Measurements from ENCODE around the gene AIG1. TPM values are rescaled to one million over a fixed set of nuclear protein-coding genes. Genes with fewer than 3 reads are reported as not detected.
"Not testable (repeated sequence)": the region's sequence is repeated elsewhere in the genome, so short reads cannot be mapped to it uniquely, and the experiment has no call there.

The AIG1 gene
- total and polyA plus RNA-seq, 7 experiments from 2014 or later = 6.8 to 21.8 (median 10.5) TPM

DNA sequence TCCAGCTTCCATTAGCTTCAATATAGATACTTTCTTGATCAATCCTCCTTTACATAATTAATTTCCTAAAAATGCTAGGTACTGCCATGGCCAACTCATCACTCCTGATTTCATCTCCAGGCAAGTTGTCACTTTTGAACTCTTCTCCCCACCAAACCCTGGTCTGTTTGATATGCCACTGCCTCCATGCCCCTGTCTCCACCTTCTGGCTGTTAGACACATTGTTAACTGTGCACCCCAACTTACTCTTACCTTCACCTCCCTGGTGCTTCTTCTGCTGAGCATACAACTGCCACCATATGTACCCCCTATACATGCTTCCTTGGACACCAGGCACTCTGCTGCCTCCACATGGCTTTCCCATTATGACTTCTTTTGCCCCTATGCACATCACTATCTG, 21.9 kb upstream of the AIG1 start:
- no peaks in the 10 kb centered on the region for H3K36me3 Mint-ChIP-seq
- no peaks in the 10 kb centered on the region for H3K36me3 ChIP-seq (ENCODE audit: control insufficient read depth in 2 of 3, insufficient read depth in 3 of 3, low read length in 3 of 3)
- no peaks in the 10 kb centered on the region for H3K4me1 ChIP-seq (ENCODE audit: control insufficient read depth in 2 of 2, insufficient read depth in 2 of 2, low read length in 2 of 2)
- H3K9me3 Mint-ChIP-seq = peaks cover 0 to 2% (median 0%) of the 10 kb centered on the region in 11 donors
- CTCF ChIA-PET = interaction anchor here (0.6 kb wide), 1 partner anchor 348 kb away, joined by 3 read pairs; no protein-coding TSS in a partner anchor
- H3K9me3 ChIP-seq (ENCODE audit: control insufficient read depth in 2 of 3, low read length in 3 of 3) = no peaks in the 10 kb centered on the region
- H3K4me1 Mint-ChIP-seq = peaks cover 0 to 12% (median 8%) of the 10 kb centered on the region in 7 donors
- POLR2A ChIA-PET = no interaction called here
- DNase-seq = peak in 3 of 9 donors; percentile 11 to 21 (median 12)
- peaks cover 0 to 17% (median 6%) of the 10 kb centered on the region in 5 donors for H3K27me3 Mint-ChIP-seq
- H3K27ac Mint-ChIP-seq = no peak overlapping the region
- no peak overlapping the region for H3K4me3 ChIP-seq (ENCODE audit: low read length)
- H3K27ac ChIP-seq (ENCODE audit: low read depth, low read length) = no peak overlapping the region
- intact Hi-C loops (cut with micrococcal nuclease) = loop anchor here in 1 of 2 donors (1.0 kb wide), 1 partner anchor 346 kb away; no protein-coding TSS in a partner anchor
- H3K27me3 ChIP-seq (ENCODE audit: control insufficient read depth in 2 of 2, insufficient read depth in 2 of 2, low read length in 2 of 2) = peaks cover 0 to 4% of the 10 kb centered on the region in 2 donors
- H3K4me3 Mint-ChIP-seq = no peak overlapping the region
- no peak for ATAC-seq

GRCh38 chr6:143039548-143039947, 21.1 kb upstream of the AIG1 start:
- peaks cover 0 to 4% of the 10 kb centered on the region in 2 donors for H3K27me3 ChIP-seq (ENCODE audit: control insufficient read depth in 2 of 2, insufficient read depth in 2 of 2, low read length in 2 of 2)
- H3K4me1 ChIP-seq (ENCODE audit: control insufficient read depth in 2 of 2, insufficient read depth in 2 of 2, low read length in 2 of 2) = no peaks in the 10 kb centered on the region
- ATAC-seq = no peak
- no peak for DNase-seq
- no peak overlapping the region for H3K4me3 ChIP-seq (ENCODE audit: low read length)
- H3K27ac Mint-ChIP-seq = no peak overlapping the region
- no peak overlapping the region for H3K27ac ChIP-seq (ENCODE audit: low read depth, low read length)
- CTCF ChIA-PET = no interaction called here
- H3K9me3 ChIP-seq (ENCODE audit: control insufficient read depth in 2 of 3, low read length in 3 of 3) = no peaks in the 10 kb centered on the region
- H3K4me1 Mint-ChIP-seq = peaks cover 0 to 12% (median 8%) of the 10 kb centered on the region in 7 donors
- peak overlapping the region in 5 of 10 donors; percentile 11 to 50 (median 37) for H3K4me3 Mint-ChIP-seq
- peaks cover 0 to 4% (median 0%) of the 10 kb centered on the region in 11 donors for H3K9me3 Mint-ChIP-seq
- intact Hi-C loops (cut with micrococcal nuclease) = loop anchor here in 1 of 2 donors (1.0 kb wide), 1 partner anchor 346 kb away; no protein-coding TSS in a partner anchor
- H3K27me3 Mint-ChIP-seq = peaks cover 0 to 23% (median 8%) of the 10 kb centered on the region in 5 donors
- POLR2A ChIA-PET = no interaction called here
- no peaks in the 10 kb centered on the region for H3K36me3 ChIP-seq (ENCODE audit: control insufficient read depth in 2 of 3, insufficient read depth in 3 of 3, low read length in 3 of 3)
- peaks cover 0 to 3% (median 0%) of the 10 kb centered on the region in 5 donors for H3K36me3 Mint-ChIP-seq

- intact Hi-C loops (cut with micrococcal nuclease) = no loop called here
- peaks cover 0 to 12% (median 8%) of the 10 kb centered on the region in 7 donors for H3K4me1 Mint-ChIP-seq
- H3K9me3 ChIP-seq (ENCODE audit: control insufficient read depth in 2 of 3, low read length in 3 of 3) = no peaks in the 10 kb centered on the region
- no peak overlapping the region for H3K27ac ChIP-seq (ENCODE audit: low read depth, low read length)
- ChIA-PET POLR2A (no interaction called here), CTCF (no interaction called here)
- peaks cover 0 to 3% (median 0%) of the 10 kb centered on the region in 5 donors for H3K36me3 Mint-ChIP-seq
- peaks cover 3 to 23% (median 13%) of the 10 kb centered on the region in 5 donors for H3K27me3 Mint-ChIP-seq
- H3K27me3 ChIP-seq (ENCODE audit: control insufficient read depth in 2 of 2, insufficient read depth in 2 of 2, low read length in 2 of 2) = peaks cover 0 to 4% of the 10 kb centered on the region in 2 donors
- no peak overlapping the region for H3K4me3 ChIP-seq (ENCODE audit: low read length)
- peak overlapping the region in 2 of 10 donors; percentile 8 to 37 for H3K4me3 Mint-ChIP-seq
- ATAC-seq (no peak), DNase-seq (no peak)
- H3K27ac Mint-ChIP-seq = no peak overlapping the region
- H3K9me3 Mint-ChIP-seq = peaks cover 0 to 4% (median 0%) of the 10 kb centered on the region in 11 donors
- no peaks in the 10 kb centered on the region for H3K36me3 ChIP-seq (ENCODE audit: control insufficient read depth in 2 of 3, insufficient read depth in 3 of 3, low read length in 3 of 3)
- no peaks in the 10 kb centered on the region for H3K4me1 ChIP-seq (ENCODE audit: control insufficient read depth in 2 of 2, insufficient read depth in 2 of 2, low read length in 2 of 2)
Measured at GRCh38 chr6:143040018-143040417, 20.7 kb upstream of the AIG1 start.

DNA sequence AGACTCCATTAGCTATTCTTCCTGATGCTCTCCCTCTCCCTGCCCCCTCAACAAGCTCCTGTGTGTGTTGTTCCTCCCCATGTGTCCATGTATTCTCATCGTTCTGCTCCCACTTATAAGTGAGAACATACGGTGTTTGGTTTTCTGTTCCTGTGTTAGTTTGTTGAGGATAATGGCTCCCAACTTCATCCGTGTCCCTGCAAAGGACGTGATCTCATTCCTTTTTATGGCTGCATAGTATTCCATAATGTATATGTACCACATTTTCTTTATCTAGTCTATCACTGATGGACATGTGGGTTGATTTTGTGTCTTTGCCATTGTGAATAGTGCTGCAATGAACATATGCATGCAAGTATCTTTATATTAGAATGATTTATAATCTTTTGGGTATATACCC, 16.3 kb upstream of the AIG1 start:
- ATAC-seq; H3K9me3 Mint-ChIP-seq; POLR2A ChIA-PET; H3K36me3 ChIP-seq (ENCODE audit: control insufficient read depth in 2 of 3, insufficient read depth in 3 of 3, low read length in 3 of 3); H3K4me1 ChIP-seq (ENCODE audit: control insufficient read depth in 2 of 2, insufficient read depth in 2 of 2, low read length in 2 of 2); H3K4me1 Mint-ChIP-seq; H3K27me3 ChIP-seq (ENCODE audit: control insufficient read depth in 2 of 2, insufficient read depth in 2 of 2, low read length in 2 of 2); H3K27ac Mint-ChIP-seq; H3K27ac ChIP-seq (ENCODE audit: low read depth, low read length); H3K36me3 Mint-ChIP-seq; H3K4me3 Mint-ChIP-seq; DNase-seq; CTCF ChIA-PET; H3K4me3 ChIP-seq (ENCODE audit: low read length); intact Hi-C loops (cut with micrococcal nuclease); H3K9me3 ChIP-seq (ENCODE audit: control insufficient read depth in 2 of 3, low read length in 3 of 3): not testable (repeated sequence)
- H3K27me3 Mint-ChIP-seq = peaks cover 8 to 32% (median 14%) of the 10 kb centered on the region in 5 donors

GRCh38 chr6:143049611-143050010, 11.1 kb upstream of the AIG1 start:
- H3K9me3 ChIP-seq (ENCODE audit: control insufficient read depth in 2 of 3, low read length in 3 of 3) = no peaks in the 10 kb centered on the region
- no peak overlapping the region for H3K4me3 ChIP-seq (ENCODE audit: low read length)
- peaks cover 6 to 18% (median 13%) of the 10 kb centered on the region in 5 donors for H3K27me3 Mint-ChIP-seq
- H3K4me3 Mint-ChIP-seq = no peak overlapping the region
- H3K36me3 Mint-ChIP-seq = peaks cover 0 to 8% (median 0%) of the 10 kb centered on the region in 5 donors
- intact Hi-C loops (cut with micrococcal nuclease) = no loop called here
- H3K27ac ChIP-seq (ENCODE audit: low read depth, low read length) = no peak overlapping the region
- H3K36me3 ChIP-seq (ENCODE audit: control insufficient read depth in 2 of 3, insufficient read depth in 3 of 3, low read length in 3 of 3) = no peaks in the 10 kb centered on the region
- H3K4me1 Mint-ChIP-seq = peaks cover 0 to 11% (median 5%) of the 10 kb centered on the region in 7 donors
- ChIA-PET POLR2A (interaction anchor here (0.6 kb wide), 1 partner anchor 10 kb away, joined by 3 read pairs; no protein-coding TSS in a partner anchor), CTCF (no interaction called here)
- peaks cover 0 to 6% (median 0%) of the 10 kb centered on the region in 11 donors for H3K9me3 Mint-ChIP-seq
- ATAC-seq (no peak), DNase-seq (no peak)
- no peaks in the 10 kb centered on the region for H3K27me3 ChIP-seq (ENCODE audit: control insufficient read depth in 2 of 2, insufficient read depth in 2 of 2, low read length in 2 of 2)
- H3K27ac Mint-ChIP-seq = no peak overlapping the region
- no peaks in the 10 kb centered on the region for H3K4me1 ChIP-seq (ENCODE audit: control insufficient read depth in 2 of 2, insufficient read depth in 2 of 2, low read length in 2 of 2)

DNA sequence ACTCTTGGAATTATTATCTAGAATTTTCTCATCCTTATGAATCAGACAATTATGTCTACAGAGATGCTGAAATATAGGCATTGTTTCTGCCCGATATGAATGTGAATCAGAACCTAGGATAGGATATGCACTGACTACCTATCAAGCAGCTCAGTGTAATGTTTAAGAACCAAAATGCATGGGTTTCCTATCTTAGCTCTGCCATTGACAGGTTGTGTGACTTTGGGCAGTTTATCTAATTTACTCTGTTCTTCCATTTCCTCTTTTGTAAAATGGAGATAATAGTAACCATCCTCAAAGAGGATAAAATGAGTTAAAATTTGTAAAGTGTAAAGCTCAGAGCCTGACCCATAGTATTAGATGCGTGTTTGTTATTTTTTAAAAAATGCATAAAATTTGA, 10.2 kb upstream of the AIG1 start:
- peaks cover 0 to 11% (median 5%) of the 10 kb centered on the region in 7 donors for H3K4me1 Mint-ChIP-seq

DNA sequence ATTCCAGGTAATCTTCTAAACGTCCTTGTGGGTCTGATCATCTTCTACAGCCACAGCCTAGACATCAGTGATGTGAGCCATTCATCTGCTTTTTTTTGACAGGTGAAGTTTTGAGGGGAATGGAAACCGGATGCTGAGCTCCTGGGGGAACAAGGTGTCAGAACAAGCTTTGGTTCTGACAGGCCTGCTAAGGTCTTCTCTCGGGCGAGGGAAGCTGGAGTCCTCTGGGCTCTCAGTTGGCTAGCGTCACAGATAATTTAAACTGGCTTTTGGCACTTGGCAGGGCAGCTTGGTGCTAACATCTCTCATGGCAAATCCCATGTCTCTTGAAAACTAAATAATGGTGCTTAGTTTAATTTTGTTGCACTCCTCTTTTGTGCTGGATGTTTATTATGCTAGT, 8.4 kb upstream of the AIG1 start:
- peaks cover 0 to 6% (median 0%) of the 10 kb centered on the region in 11 donors for H3K9me3 Mint-ChIP-seq
- peaks cover 0 to 4% (median 0%) of the 10 kb centered on the region in 5 donors for H3K36me3 Mint-ChIP-seq
- ATAC-seq = no peak
- ChIA-PET POLR2A (no interaction called here), CTCF (no interaction called here)
- Histone ChIP-seq H3K4me3 (ENCODE audit: low read length) (no peak overlapping the region), H3K9me3 (ENCODE audit: control insufficient read depth in 2 of 3, low read length in 3 of 3) (no peaks in the 10 kb centered on the region), H3K4me1 (ENCODE audit: control insufficient read depth in 2 of 2, insufficient read depth in 2 of 2, low read length in 2 of 2) (no peaks in the 10 kb centered on the region), H3K27ac (ENCODE audit: low read depth, low read length) (no peak overlapping the region), H3K27me3 (ENCODE audit: control insufficient read depth in 2 of 2, insufficient read depth in 2 of 2, low read length in 2 of 2) (no peaks in the 10 kb centered on the region), H3K36me3 (ENCODE audit: control insufficient read depth in 2 of 3, insufficient read depth in 3 of 3, low read length in 3 of 3) (no peaks in the 10 kb centered on the region)
- H3K27ac Mint-ChIP-seq = no peak overlapping the region
- intact Hi-C loops (cut with micrococcal nuclease) = no loop called here
- peaks cover 0 to 11% (median 5%) of the 10 kb centered on the region in 7 donors for H3K4me1 Mint-ChIP-seq
- peaks cover 0 to 3% (median 0%) of the 10 kb centered on the region in 5 donors for H3K27me3 Mint-ChIP-seq
- no peak for DNase-seq
- no peak overlapping the region for H3K4me3 Mint-ChIP-seq

More for the DNA sequence above, 10.2 kb upstream of the AIG1 start:
- Histone ChIP-seq H3K9me3 (ENCODE audit: control insufficient read depth in 2 of 3, low read length in 3 of 3) (no peaks in the 10 kb centered on the region), H3K27me3 (ENCODE audit: control insufficient read depth in 2 of 2, insufficient read depth in 2 of 2, low read length in 2 of 2) (no peaks in the 10 kb centered on the region), H3K4me3 (ENCODE audit: low read length) (no peak overlapping the region), H3K36me3 (ENCODE audit: control insufficient read depth in 2 of 3, insufficient read depth in 3 of 3, low read length in 3 of 3) (no peaks in the 10 kb centered on the region), H3K27ac (ENCODE audit: low read depth, low read length) (no peak overlapping the region), H3K4me1 (ENCODE audit: control insufficient read depth in 2 of 2, insufficient read depth in 2 of 2, low read length in 2 of 2) (no peaks in the 10 kb centered on the region)
- DNase-seq (no peak), ATAC-seq (no peak)
- Mint-ChIP-seq H3K27ac (no peak overlapping the region), H3K27me3 (peaks cover 2 to 14% (median 6%) of the 10 kb centered on the region in 5 donors), H3K9me3 (peaks cover 0 to 6% (median 0%) of the 10 kb centered on the region in 11 donors), H3K36me3 (peaks cover 0 to 5% (median 0%) of the 10 kb centered on the region in 5 donors), H3K4me3 (no peak overlapping the region)
- ChIA-PET CTCF (interaction anchor here (0.6 kb wide), 1 partner anchor 632 kb away, joined by 3 read pairs; no protein-coding TSS in a partner anchor), POLR2A (no interaction called here)
- intact Hi-C loops (cut with micrococcal nuclease) = no loop called here

Data from naive thymus-derived CD4-positive, alpha-beta T cell (primary cell).